Hippocampal formation (tissue), 2 donors: ENCODE results near the gene SERPINA1.

Source experiments
- DNase-seq, 2 donors: peaks; one replicate each; lab custom pipeline; 2025; lab: John Stamatoyannopoulos, UW

Gene SERPINA1

GRCh38 chr14:94382716-94383596 lies 5.4 kb downstream of the SERPINA1 start:
- no peak for DNase-seq

GRCh38 chr14:94382099-94382715 lies 6.2 kb downstream of the SERPINA1 start:
- DNase-seq = no peak

- no peak for DNase-seq
Observed at GRCh38 chr14:94381149-94382030, 7.0 kb downstream of the SERPINA1 start.

DNA sequence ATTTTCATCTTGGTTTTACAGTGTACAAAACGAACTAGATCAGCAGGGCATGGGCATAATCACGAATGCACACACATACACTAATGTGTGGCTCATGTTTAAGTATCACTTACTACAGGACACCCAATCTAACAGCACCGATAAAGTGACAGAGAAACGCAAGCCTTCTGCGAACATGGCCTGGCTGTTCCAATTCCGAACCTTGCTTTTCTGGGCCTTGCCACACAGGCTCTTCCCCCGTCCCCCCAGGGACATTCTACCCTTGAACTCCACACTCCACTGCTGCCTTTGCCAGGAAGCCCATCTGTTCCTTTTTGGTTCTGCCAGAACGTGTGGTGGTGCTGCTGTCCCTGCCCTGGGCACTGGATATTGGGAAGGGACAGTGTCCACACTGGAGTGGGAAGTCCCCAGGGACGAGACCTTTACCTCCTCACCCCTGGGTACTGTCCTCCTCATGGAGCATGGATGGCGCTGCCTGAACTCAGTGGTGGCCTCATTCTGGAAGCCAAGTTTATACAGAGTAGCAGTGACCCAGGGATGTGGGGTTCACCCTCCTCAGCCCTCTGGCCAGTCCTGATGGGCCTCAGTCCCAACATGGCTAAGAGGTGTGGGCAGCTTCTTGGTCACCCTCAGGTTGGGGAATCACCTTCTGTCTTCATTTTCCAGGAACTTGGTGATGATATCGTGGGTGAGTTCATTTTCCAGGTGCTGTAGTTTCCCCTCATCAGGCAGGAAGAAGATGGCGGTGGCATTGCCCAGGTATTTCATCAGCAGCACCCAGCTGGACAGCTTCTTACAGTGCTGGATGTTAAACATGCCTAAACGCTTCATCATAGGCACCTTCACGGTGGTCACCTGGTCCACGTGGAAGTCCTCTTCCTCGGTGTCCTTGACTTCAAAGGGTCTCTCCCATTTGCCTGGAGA lies 7.9 kb downstream of the SERPINA1 start:
- DNase-seq = no peak

DNA sequence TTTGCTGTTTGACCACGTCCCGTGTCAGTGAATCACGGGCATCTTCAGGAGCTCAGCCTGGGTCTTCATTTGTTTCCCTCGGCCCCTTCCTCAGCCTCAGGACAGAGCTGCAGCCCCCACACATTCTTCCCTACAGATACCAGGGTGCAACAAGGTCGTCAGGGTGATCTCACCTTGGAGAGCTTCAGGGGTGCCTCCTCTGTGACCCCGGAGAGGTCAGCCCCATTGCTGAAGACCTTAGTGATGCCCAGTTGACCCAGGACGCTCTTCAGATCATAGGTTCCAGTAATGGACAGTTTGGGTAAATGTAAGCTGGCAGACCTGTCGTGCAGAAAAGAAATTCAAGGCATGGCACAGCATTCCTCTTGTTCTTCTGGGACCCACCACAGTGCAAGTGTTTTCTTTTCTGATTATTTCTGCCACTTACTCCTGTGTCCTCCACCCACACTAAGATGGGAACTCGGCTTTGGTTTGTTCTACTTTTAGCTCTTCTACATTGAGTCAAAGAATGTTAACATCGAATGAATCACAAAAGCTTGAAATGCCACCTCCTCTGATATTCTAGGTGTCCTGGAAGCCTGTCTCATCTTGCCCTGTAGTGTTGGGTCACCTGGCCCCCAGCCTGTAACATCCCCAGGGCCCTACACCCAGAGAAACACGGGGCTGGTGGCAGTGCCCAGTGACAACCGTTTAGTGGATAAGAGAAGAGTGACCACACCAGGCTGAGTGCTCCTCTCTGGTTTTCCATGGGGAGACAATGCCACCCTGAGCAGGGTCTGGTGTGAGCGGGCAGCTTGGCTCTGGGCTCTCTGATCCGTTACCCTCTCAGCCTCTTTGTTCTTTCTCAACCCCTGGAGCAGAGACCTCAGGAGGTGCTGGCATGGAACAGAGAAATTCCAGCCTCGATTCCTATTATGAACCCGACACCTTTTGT lies 8.8 kb downstream of the SERPINA1 start:
- no peak for DNase-seq

DNA sequence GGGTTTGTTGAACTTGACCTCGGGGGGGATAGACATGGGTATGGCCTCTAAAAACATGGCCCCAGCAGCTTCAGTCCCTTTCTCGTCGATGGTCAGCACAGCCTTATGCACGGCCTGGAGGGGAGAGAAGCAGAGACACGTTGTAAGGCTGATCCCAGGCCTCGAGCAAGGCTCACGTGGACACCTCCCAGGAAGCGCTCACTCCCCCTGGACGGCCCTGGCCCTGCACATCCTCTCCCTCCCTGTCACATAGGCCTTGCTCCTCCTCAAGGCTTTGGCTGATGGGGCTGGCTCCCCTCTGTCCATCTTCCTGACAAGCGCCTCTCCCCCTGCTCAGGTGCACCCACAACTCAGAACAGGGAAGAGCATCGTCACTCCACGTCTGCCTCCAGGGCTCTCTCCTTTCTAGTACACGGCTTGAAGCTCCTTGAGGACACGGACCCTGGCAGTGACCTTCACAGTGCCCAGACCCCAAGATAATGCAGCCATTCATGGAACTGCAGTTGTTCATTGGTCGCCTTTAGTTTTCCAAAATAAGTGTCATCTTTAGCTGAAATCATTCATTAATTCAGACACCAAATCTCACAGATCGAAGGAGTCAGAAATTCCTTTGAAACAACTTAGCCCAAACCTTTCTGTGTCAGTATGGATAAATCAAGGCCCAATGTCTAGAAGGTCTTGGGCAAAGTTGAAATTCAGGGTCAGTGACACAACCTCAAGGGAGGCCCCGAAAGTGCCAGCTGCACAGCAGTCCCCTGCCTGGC lies 9.7 kb downstream of the SERPINA1 start:
- no peak for DNase-seq

DNA sequence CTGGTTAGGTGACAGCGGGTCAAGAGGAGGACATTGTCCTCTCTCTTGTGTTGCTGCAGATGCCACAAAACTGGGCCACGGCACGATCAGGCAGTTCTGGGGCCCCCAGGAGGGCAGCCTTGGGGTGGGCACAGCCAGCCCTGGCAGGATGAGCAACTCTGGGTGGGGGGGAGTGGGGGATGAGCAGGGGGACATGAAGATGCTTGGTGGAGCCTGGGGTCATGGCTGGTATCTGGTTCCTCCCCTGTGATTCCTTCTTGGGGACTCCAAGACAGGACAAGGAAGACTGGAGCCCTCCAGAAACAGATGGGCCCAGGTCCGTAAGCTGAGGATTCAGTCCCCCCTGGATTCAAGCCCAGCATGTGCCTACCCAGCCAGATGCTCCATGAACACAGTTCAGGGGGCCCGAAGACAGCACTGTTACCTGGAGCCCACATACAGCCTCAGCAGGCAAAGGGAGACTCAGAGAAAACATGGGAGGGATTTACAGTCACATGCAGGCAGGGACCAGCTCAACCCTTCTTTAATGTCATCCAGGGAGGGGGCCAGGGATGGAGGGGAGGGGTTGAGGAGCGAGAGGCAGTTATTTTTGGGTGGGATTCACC lies 10.4 kb downstream of the SERPINA1 start:
- no peak for DNase-seq

GRCh38 chr14:94376976-94377865 lies 11.2 kb downstream of the SERPINA1 start:
- DNase-seq = no peak

- DNase-seq = no peak
Observed at GRCh38 chr14:94376108-94376975, 12.1 kb downstream of the SERPINA1 start.

- DNase-seq = no peak
Observed at GRCh38 chr14:94375552-94376107, 12.8 kb downstream of the SERPINA1 start.

- no peak for DNase-seq
Observed at GRCh38 chr14:94374749-94375260, 13.6 kb downstream of the SERPINA1 start.

- DNase-seq = no peak
Observed at GRCh38 chr14:94374116-94374515, 14.3 kb downstream of the SERPINA1 start.

GRCh38 chr14:94373708-94374107 lies 14.7 kb downstream of the SERPINA1 start:
- no peak for DNase-seq

DNA sequence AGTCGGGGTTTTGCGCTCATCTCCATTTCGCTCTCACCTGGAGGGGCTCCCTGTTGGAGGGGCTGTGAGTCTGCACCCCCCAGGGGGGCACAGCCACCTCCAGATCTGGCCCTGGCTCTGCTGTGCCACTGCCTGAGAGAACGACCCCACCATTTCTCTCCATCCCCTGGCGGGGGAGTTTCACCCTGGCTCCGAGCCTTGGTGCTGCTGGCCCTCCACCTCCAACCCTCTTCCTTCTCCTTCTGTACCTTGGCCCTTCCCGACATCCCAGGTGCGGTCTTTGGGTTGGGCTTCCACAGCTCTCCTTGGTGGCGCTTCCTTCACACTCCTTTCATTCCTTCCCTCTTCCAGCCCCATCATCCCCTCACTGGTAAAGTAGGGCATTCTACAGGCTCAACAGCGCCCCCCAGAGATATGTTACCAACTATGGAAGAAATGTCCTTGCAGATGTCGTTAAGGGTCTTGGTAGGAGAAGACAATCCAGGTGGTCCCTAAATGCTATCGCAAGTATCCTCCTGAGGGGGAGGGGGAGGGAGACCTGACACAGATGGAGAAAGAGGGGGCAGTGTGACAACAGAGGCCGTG lies 16.3 kb downstream of the SERPINA1 start:
- no peak for DNase-seq

- DNase-seq = no peak
Observed at GRCh38 chr14:94370524-94370910, 17.9 kb downstream of the SERPINA1 start.
